ENCODE data around the gene CFAP92.
"Not testable (repeated sequence)": the region's sequence is repeated elsewhere in the genome, so short reads cannot be mapped to it uniquely, and the experiment has no call there.

Gene CFAP92

DNA sequence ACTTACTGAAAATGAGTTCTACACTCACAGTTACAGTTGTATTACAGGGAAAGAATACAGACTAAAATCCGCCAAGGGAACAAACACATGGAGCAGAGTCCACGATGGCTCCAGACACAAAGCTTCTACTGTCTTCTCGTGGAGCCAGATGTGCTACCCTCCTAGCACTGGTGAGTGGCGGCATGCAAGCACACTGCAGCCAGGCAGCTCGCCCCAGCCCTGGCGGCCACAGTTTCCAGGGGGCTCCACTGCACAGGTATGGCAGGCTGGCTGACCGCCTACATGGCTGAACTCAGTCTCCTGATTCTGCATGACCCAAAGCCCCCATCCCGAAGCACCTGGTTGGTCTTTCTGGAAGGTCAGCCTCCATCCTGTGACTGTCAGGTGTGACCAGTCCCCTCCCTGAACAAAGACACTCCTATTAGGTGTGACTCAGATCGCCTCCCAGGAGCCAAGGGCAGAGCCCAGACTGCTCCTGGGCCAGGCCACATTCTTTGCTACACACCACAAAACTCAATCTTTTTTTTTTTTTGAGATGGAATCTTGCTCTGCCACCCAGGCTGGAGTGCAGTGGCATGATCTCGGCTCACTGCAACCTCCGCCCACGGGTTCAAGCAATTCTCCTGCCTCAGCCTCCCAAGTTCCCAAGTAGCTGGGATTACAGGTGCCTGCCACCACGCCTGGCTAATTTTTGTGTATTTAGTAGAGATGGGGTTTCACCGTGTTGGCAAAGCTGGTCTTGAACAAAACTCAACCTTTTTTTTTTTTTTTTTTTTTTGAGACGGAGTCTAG is 51.5 kb downstream of the CFAP92 start:
- no peak for DNase-seq

DNA sequence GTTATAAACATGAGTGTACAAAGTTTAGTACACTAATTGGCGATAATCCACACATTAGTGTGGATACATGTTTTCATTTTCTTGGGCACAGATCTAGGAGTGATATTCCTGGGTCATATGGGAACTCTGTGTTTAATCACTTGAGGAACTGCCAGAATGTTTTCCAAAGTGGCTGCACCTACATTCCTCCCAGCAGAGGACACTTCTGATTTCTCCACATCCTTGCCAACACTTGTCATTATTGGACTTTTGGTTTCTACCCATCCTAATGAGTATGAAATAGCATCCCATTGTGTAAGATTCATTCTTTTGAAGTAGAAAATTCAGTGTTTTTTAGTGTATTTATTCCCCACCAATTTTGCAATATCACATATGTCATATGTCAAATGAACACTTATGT is 53.6 kb downstream of the CFAP92 start:
- DNase-seq = no peak

DNA sequence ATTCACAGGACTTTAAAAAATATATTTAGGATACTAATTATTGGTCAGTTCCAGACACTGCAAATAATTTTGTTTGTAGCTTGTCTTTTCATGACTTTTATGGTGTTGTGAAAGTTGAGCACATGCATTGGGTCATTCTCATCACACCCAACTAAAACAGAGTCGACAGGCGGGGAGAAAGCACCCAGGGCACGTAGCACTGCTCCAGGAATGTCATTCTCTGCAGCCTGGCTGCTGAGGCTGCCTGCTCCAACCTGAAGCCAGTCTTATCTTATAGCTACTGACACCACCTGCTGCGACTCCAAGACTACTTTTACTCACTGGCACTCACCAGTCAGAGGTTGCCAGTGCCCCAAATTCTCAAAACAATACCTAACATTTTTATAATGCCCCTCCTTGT is 57.5 kb downstream of the CFAP92 start:
- DNase-seq = no peak

DNA sequence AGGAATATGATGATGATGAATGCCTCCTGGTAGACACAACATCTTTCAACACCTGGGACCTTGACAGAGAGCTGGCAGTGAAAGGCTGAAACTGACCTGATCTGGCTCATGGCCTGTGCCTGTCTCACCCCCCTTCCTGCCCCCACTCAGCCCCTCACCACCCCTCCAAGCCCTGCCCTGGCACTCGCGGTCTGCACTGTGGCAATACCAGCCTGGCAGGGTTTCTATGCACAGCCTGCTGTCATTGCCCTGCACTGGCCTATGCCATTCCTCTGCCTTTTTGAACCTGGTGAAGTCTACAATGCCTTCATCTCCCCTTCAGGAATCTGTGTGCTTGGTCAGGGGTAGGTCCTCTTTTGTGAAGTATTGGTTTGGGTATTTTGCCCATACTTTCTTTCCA is 58.0 kb downstream of the CFAP92 start:
- no peak for DNase-seq

DNA sequence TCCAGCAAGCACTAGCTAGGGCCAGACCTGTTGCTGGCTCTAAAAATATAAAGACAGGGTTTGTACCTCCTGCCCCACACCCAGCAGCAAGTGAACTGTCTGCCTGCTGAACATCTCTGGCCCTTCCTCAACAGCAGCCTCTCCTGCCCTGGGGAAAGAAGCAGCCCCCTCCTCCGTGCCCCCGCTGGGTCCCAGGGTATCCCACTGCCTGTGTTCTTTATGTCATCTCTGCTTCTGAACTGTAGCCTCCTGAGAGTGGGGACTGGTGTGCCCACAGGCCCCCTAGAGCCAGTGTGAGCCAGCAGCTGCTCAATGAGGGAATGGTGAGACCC is 60.0 kb downstream of the CFAP92 start:
- no peak for DNase-seq

DNA sequence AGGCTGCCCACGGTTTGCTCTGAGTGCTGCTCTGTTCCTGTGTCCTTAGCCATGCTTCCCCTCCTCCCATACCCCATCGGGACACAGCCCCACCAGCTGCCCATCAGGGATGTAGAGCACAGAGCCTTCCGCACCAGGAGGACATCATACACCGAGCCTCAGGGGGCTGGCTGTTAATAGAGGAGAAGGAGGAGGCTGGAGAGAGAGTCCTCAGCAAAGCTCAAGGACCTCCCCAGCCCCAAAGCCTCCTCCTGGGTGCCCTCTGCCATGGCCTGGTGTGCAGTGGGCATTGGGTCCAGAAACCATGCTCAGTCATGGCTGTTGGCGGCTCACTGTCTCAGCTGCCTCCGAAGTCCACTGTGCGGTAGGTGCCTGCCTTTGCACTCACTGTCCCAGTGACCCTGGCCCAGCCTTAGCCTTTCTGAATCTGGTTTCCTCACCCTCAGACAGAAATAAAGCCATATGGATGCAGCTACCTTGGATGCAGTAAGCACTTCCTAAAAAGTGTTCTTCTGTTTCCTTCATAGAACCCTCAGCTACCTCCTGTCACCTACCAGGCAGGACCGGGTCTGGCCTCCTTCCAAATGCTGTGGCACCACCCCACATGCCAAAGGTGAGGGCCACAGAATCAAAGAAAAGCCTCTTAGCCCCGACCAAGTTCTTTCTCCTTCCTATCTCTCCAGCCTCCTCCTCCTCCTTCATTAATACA is 60.5 kb downstream of the CFAP92 start:
- no peak for DNase-seq

DNA sequence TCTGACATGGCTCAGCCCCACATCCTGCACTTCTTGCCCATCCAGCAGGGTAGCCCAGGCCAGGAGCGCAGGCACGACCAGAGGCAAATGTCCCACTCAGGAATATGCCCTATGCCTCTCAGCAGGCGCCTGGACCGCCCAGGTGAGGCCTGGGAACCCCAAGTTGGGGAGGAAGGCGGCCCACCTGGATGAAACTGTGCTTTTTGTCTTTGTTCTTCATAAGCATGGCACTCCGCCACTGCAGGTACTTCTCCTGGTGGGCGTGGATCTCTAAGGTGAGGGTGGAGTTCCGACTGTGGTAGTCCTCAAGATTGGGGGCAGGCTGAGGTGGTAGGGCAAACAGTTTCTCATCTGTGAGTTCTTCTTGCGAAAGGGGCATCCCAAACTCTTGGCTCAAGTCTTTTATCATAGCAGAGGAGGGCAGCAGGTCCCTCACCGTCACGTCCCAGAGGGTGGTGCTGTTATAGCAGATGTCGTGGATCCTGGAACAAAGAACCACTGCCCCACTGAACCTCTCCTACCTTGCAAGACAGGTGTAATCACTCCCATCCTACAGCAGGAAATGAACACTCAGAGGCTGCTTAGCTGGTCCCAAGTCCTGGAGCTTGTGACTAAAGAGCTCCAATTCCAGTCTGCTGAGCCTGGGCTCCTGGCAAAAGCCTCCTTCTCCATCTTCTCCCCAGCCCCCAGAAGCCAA is 61.2 kb downstream of the CFAP92 start:
- no peak for DNase-seq

DNA sequence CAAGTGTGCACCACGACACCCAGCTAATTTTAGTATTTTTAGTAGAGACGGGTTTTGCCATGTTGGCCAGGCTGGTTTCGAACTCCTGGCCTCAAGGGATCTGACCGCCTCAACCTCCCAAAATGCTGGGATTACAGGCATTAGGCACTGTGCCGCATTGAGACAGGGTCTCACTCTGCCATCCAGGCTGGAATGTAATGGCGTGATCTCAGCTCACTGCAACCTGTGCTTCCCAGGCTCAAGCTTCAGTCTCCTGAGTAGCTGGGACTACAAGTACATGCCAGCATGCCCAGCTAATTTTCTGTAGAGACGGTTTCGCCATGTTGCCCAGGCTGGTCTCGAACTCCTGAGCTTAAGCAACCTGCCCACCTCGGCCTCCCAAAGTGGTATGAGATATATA is 62.8 kb downstream of the CFAP92 start:
- DNase-seq = no peak

DNA sequence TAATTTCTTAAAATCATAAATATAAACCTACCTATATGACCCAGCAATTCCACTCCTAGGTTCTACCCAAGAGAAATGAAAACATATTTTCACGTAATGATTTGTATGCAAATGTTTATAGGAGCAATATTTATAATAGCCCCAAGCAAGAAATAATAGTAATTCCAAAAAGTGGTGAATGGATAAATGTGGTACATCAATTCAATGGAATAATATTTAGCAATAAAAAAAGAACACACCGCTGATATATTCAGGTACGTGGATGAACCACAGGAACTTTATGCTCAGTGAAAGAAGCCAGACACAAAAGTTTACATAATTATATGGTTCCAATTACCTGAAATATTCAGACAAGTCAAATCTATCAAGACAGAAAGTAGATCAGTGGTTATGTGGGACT is 64.5 kb downstream of the CFAP92 start:
- no peak for DNase-seq

DNA sequence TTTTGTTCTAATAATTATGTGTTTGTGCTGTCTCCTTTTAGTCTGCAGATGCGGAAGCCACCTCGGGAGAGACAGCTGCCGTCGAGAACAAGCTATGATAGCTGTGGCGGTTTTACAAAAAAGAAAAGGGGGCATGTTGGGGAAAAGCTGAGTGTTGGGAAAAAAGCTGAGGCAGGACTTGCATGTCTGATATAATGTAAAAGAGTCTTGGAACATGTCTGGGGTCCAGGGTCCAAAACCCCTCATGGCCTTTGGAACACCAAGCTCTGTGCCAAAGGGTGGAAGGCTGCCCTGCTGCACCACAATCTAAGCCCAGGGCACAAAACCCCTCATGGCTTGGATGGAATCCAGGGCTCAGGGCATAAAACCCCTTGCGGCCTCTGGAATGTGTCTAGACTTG is 69.9 kb downstream of the CFAP92 start:
- DNase-seq = not testable (repeated sequence)

DNA sequence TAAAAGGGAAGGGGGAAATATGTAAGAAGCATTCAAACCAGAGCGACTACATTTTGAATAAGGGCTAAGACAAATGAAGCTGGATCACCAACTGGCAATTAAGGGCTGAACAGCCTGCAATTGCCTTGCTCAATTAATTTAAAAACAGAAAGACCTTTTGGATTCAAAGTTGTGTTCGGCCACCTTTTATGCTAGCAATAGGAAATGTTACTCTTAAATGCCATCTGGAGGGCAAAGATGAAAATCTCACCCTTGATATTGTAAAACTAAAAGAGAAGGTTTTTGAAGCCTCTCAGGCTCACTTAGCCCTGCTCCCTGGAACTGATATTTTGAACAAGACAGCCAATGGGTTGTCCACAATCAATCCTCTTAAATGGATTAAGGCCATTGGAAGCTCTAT is 70.3 kb downstream of the CFAP92 start:
- no peak for DNase-seq

DNA sequence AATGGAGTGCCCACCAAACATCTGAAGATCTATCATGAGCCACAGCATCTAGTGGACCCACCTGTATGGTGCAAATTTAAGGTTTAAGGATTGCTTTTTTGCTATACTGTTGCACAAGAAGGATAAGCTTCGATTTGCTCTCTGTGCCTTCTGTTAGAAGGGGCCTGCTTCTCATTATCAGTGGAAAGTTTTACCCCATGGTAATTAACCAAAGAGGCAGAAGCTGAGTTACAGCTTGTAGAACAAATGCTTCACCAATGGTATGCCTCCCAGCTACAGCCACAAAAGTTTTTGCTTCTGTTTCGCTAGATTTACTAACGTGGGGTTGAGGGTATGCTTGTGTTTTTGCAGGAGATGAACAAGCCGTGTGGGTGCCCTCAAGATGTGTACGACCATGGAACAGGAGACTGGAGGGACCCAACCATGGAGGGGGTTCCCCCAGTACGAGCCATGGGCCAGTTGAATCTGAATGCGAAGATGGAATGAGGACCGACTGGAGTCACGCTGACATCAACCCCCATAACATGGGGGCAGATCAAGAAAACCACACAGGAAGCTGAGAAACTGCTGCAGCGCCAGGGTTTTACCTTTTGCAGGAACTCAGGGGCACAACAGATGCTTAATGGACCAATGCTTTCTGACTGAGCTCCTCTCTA is 70.9 kb downstream of the CFAP92 start:
- no peak for DNase-seq

DNA sequence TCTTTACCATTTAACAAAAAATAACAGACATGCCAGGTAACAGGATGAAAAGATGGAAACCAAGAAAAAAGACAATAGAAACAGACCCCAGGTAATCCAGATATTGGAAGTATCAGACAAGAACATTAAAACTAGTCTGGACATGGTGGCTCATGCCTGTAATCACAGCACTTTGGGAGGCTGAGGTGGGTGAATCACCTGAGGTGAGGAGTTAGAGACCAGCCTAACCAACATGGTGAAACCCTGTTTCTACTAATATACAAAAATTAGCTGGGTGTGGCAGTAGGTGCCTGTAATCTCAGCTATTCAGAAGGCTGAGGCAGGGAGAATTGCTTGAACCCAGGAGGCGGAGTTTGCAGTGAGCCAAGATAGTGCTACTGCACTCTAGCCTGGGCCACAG is 73.9 kb downstream of the CFAP92 start:
- DNase-seq = no peak

DNA sequence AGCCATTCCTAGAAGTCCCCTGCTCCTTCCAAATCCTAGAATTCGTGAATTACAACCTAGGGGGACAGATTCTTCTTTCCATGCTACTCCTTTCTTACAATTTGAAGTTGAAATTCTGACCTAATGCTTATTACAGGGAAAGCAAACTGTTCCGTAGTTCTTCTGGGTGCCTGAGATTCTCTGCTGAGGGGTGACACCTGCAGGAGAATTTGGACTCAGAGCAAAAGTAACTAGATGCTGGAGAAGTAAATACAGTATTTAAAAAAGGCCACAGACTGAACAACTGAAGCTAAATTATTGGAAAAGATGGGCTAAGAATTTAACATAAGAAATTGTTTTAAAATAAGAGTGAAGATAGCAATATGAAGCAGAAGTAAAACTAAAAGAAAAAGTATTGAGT is 76.6 kb downstream of the CFAP92 start:
- DNase-seq = no peak

DNA sequence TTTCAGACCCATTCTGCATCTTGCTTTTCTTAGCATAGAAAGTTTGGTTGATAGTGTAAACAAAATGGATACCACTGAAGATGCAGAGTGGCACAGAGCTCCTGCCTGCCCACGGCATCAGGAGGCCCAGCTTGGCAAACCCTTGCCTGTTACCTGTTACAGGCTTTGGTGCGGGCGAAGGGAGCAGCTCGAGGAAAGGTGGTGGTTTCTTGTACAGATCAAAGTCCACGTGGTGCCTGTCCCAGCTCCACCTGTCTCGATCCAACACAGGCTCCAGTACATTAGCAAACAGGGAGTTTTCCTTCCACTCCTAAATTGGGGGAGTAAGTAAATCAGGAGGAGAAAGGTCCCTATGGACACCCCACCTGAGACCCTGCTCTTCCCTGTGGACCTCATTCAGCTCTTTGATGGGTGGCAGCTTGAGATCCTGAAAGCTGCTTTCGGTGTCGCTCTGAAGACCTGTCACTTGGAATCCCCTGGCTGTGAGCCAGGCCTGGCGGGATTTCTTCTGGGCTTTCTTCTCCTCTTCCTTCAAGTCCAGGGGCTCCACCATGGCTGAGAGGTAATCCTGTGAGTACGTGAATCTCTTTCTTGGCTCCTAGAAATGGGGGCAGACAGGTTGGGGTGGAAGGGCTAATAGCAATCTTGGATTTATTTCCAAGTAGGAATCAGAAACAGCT is 78.8 kb downstream of the CFAP92 start:
- no peak for DNase-seq

DNA sequence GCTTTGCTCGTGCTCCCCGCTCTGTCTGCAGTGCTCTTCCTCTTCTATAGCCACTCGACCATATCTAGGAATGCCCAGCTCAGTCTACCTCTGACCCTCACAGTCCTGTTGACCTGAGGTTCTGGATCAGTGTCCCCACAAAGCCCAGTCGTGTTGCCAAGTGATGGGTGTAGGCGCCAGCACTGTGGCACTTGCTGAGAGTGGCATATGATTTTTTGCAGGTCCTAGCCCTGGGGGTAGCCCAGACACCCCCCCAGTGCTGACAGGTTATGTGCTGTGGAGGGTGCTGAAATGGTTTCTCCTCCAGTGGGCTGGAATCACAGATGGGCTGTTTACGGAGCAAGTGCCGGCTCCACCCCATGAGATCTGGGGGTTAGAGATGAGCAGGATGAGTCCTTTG is 82.0 kb downstream of the CFAP92 start:
- DNase-seq = no peak

DNA sequence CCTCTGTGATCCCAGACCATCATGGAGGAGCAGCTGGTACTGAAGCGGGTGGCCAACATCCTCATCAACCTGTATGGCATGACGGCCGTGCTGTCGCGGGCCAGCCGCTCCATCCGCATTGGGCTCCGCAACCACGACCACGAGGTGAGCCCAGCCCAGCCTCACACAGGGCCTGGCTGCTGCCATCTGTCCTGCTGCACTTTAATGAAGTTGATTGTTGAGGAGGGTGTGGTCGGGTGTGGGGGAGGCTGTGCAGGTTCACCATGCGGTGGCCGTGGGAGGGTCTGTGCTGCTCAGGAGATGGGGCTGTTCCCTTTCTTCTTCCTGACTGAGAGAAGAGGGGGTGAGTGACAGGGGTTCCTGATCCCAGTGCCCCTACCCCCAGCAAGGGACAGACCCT is 83.9 kb downstream of the CFAP92 start:
- no peak for DNase-seq

DNA sequence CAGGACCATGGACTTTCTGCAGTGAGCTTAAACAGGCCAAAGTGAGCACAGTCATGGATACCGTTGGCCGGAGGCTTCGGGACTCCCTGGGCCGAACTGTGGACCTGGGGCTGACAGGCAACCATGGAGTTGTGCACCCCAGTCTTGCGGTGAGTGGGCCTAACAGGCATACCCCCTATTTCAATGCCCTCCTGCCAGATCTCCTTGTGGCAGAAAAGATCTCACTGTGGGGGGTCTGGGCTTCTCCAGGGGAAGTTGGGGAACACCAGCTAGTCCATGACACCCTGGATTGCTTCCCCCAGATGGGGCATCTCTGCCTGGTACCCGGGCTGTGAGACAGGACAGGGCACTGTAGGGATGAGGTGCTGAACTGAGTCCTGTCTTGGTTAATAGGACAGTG is 84.9 kb downstream of the CFAP92 start:
- no peak for DNase-seq

DNA sequence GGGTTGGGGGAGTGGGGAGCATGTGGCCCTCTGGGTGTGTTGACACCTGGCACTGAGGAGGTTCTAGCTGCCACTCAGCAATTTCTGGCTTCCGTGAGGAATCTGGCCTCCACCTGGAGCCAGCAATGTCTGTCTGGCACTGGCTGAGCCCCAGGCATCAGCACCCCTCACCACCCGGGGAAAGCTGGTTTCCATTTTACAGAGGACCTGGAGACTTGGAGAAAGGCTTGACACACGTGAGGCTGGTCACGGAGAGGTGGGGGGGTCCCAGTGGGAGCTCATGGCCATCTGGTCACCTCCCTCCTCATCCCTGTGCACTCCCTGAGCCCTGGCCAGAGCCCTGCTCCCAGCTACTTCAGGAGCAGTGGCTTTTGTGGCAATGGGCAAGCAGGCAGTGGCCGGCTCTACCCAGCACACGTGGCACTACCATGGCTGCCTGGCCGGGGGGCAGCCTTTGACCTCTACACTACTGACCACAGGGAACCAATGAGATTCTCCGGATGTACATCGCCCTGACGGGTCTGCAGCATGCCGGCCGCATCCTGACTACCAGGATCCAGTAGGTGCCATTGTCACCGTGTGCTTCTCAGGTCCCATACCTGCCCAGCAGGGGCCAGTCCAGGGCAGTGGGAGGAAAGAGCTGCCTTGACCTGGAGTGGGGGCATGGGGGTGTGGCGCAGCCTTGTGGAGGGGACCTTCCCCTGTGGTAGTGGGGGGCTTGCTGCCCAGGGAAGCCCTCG is 86.0 kb downstream of the CFAP92 start:
- DNase-seq = no peak

DNA sequence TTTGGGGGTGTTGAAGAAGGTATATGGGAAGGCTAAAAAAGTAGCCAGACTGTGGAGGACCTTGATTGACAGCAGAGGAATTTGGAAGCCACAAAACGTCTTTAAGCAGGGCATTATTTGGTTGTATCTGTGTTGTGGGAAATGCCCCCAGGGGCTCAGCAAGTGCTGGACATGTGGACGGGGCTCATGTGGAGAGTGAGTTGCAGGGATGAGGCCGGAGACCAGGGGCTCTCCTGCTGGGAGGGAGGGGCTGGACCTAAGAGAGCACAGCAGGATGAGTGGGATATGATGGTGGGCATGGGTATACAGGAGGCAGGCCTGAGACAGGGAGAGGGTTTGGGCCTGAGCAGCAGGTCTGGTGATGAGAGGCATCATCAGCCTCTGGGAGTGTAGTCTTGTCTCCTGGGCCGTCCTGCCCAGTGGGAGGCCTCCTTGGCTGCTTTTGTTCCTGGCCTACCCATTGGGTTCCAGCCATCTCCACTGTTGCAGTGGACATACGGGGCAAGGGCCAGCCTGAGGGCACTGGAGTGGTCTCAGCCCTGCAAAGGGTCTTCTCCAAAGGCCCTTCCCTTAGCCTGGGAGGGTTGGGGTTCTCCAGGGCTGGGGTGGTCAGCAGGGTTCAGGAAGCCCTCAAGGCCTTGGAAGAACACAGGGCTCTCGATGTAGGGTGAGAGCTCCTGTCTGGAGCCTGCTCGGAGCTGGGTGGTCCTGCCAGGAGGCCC is 86.9 kb downstream of the CFAP92 start:
- no peak for DNase-seq

All from amygdala (tissue), 56 donors.